Measurements from ENCODE around the gene KLRK1. TPM values are rescaled to one million over a fixed set of nuclear protein-coding genes. Genes with fewer than 3 reads are reported as not detected.
"Not testable (repeated sequence)": the region's sequence is repeated elsewhere in the genome, so short reads cannot be mapped to it uniquely, and the experiment has no call there.

Gene KLRK1
- total RNA-seq, 1 experiment from 2014 or later = not detected

- Histone ChIP-seq H4K20me1 (ENCODE audit: insufficient read depth, low read depth, low read length) (no peaks in the 10 kb centered on the region), H3K4me3 (ENCODE audit: low read length) (no peak overlapping the region), H3K9ac (ENCODE audit: low read length) (no peak overlapping the region), H2AFZ (ENCODE audit: low read length) (no peak overlapping the region), H3K27ac (ENCODE audit: low read length) (no peak overlapping the region), H3K9me2 (replicated peaks; ENCODE audit: insufficient read depth, low read length) (no peaks in the 10 kb centered on the region), H3K4me1 (ENCODE audit: low read length) (no peaks in the 10 kb centered on the region), H3K79me2 (ENCODE audit: low read length) (no peaks in the 10 kb centered on the region), H3K4me2 (ENCODE audit: low read depth, low read length, poor library complexity, severe bottlenecking) (no peak overlapping the region), H3K27me3 (ENCODE audit: low read length) (no peaks in the 10 kb centered on the region), H3K36me3 (ENCODE audit: insufficient read depth, low read length) (no peaks in the 10 kb centered on the region), H3K9me3 (ENCODE audit: low read length) (no peaks in the 10 kb centered on the region)
- DNase-seq = no peak
Measured at GRCh38 chr12:10395390-10395998, 5.7 kb upstream of the KLRK1 start.

GRCh38 chr12:10394531-10395152, 4.8 kb upstream of the KLRK1 start:
- H3K9me2 ChIP-seq (replicated peaks; ENCODE audit: insufficient read depth, low read length); H3K9me3 ChIP-seq (ENCODE audit: low read length); H3K4me3 ChIP-seq (ENCODE audit: low read length); H4K20me1 ChIP-seq (ENCODE audit: insufficient read depth, low read depth, low read length); H3K36me3 ChIP-seq (ENCODE audit: insufficient read depth, low read length); H3K27me3 ChIP-seq (ENCODE audit: low read length); H3K27ac ChIP-seq (ENCODE audit: low read length); H3K9ac ChIP-seq (ENCODE audit: low read length); DNase-seq; H3K79me2 ChIP-seq (ENCODE audit: low read length); H3K4me2 ChIP-seq (ENCODE audit: low read depth, low read length, poor library complexity, severe bottlenecking); H2AFZ ChIP-seq (ENCODE audit: low read length); H3K4me1 ChIP-seq (ENCODE audit: low read length): not testable (repeated sequence)

GRCh38 chr12:10393291-10393690, 3.5 kb upstream of the KLRK1 start:
- no peaks in the 10 kb centered on the region for H3K4me1 ChIP-seq (ENCODE audit: low read length)
- H3K79me2 ChIP-seq (ENCODE audit: low read length) = no peaks in the 10 kb centered on the region
- DNase-seq = no peak
- no peaks in the 10 kb centered on the region for H3K9me3 ChIP-seq (ENCODE audit: low read length)
- no peak overlapping the region for H3K27ac ChIP-seq (ENCODE audit: low read length)
- H2AFZ ChIP-seq (ENCODE audit: low read length) = no peak overlapping the region
- H3K9ac ChIP-seq (ENCODE audit: low read length) = no peak overlapping the region
- H3K27me3 ChIP-seq (ENCODE audit: low read length) = no peaks in the 10 kb centered on the region
- no peaks in the 10 kb centered on the region for H4K20me1 ChIP-seq (ENCODE audit: insufficient read depth, low read depth, low read length)
- no peaks in the 10 kb centered on the region for H3K36me3 ChIP-seq (ENCODE audit: insufficient read depth, low read length)
- H3K9me2 ChIP-seq (replicated peaks; ENCODE audit: insufficient read depth, low read length) = no peaks in the 10 kb centered on the region
- no peak overlapping the region for H3K4me2 ChIP-seq (ENCODE audit: low read depth, low read length, poor library complexity, severe bottlenecking)
- no peak overlapping the region for H3K4me3 ChIP-seq (ENCODE audit: low read length)

GRCh38 chr12:10392394-10392930, 2.6 kb upstream of the KLRK1 start:
- Histone ChIP-seq H3K27ac (ENCODE audit: low read length) (no peak overlapping the region), H2AFZ (ENCODE audit: low read length) (no peak overlapping the region)

GRCh38 chr12:10390991-10391390, 1.1 kb upstream of the KLRK1 start:
- not testable (repeated sequence) for H3K79me2 ChIP-seq (ENCODE audit: low read length); H3K27me3 ChIP-seq (ENCODE audit: low read length); H2AFZ ChIP-seq (ENCODE audit: low read length); H4K20me1 ChIP-seq (ENCODE audit: insufficient read depth, low read depth, low read length); H3K9me3 ChIP-seq (ENCODE audit: low read length); H3K4me3 ChIP-seq (ENCODE audit: low read length); H3K9ac ChIP-seq (ENCODE audit: low read length); H3K4me1 ChIP-seq (ENCODE audit: low read length); H3K36me3 ChIP-seq (ENCODE audit: insufficient read depth, low read length); DNase-seq; H3K9me2 ChIP-seq (replicated peaks; ENCODE audit: insufficient read depth, low read length); H3K4me2 ChIP-seq (ENCODE audit: low read depth, low read length, poor library complexity, severe bottlenecking); H3K27ac ChIP-seq (ENCODE audit: low read length)

More at GRCh38 chr12:10392394-10392930, 2.6 kb upstream of the KLRK1 start:
- H3K4me1 ChIP-seq (ENCODE audit: low read length) = no peaks in the 10 kb centered on the region
- no peaks in the 10 kb centered on the region for H3K9me3 ChIP-seq (ENCODE audit: low read length)
- H3K4me2 ChIP-seq (ENCODE audit: low read depth, low read length, poor library complexity, severe bottlenecking) = no peak overlapping the region
- DNase-seq = no peak
- no peak overlapping the region for H3K4me3 ChIP-seq (ENCODE audit: low read length)
- no peaks in the 10 kb centered on the region for H3K36me3 ChIP-seq (ENCODE audit: insufficient read depth, low read length)
- no peaks in the 10 kb centered on the region for H3K9me2 ChIP-seq (replicated peaks; ENCODE audit: insufficient read depth, low read length)
- H3K79me2 ChIP-seq (ENCODE audit: low read length) = no peaks in the 10 kb centered on the region
- no peaks in the 10 kb centered on the region for H4K20me1 ChIP-seq (ENCODE audit: insufficient read depth, low read depth, low read length)
- no peak overlapping the region for H3K9ac ChIP-seq (ENCODE audit: low read length)
- H3K27me3 ChIP-seq (ENCODE audit: low read length) = no peaks in the 10 kb centered on the region

GRCh38 chr12:10388624-10389413, 1.0 kb downstream of the KLRK1 start:
- H3K27ac ChIP-seq (ENCODE audit: low read length) = no peak overlapping the region
- no peaks in the 10 kb centered on the region for H3K36me3 ChIP-seq (ENCODE audit: insufficient read depth, low read length)
- H4K20me1 ChIP-seq (ENCODE audit: insufficient read depth, low read depth, low read length) = no peaks in the 10 kb centered on the region
- H3K9ac ChIP-seq (ENCODE audit: low read length) = no peak overlapping the region
- H3K9me3 ChIP-seq (ENCODE audit: low read length) = no peaks in the 10 kb centered on the region
- no peaks in the 10 kb centered on the region for H3K9me2 ChIP-seq (replicated peaks; ENCODE audit: insufficient read depth, low read length)
- no peak overlapping the region for H3K4me3 ChIP-seq (ENCODE audit: low read length)
- H2AFZ ChIP-seq (ENCODE audit: low read length) = no peak overlapping the region
- no peak for DNase-seq
- no peak overlapping the region for H3K4me2 ChIP-seq (ENCODE audit: low read depth, low read length, poor library complexity, severe bottlenecking)
- no peaks in the 10 kb centered on the region for H3K27me3 ChIP-seq (ENCODE audit: low read length)
- no peaks in the 10 kb centered on the region for H3K4me1 ChIP-seq (ENCODE audit: low read length)
- H3K79me2 ChIP-seq (ENCODE audit: low read length) = no peaks in the 10 kb centered on the region

GRCh38 chr12:10387498-10387897, 2.3 kb downstream of the KLRK1 start:
- not testable (repeated sequence) for H3K9me2 ChIP-seq (replicated peaks; ENCODE audit: insufficient read depth, low read length); H3K9me3 ChIP-seq (ENCODE audit: low read length); H3K4me2 ChIP-seq (ENCODE audit: low read depth, low read length, poor library complexity, severe bottlenecking); H3K27me3 ChIP-seq (ENCODE audit: low read length); H3K36me3 ChIP-seq (ENCODE audit: insufficient read depth, low read length); H3K4me3 ChIP-seq (ENCODE audit: low read length); H3K79me2 ChIP-seq (ENCODE audit: low read length); DNase-seq; H3K9ac ChIP-seq (ENCODE audit: low read length); H3K4me1 ChIP-seq (ENCODE audit: low read length); H4K20me1 ChIP-seq (ENCODE audit: insufficient read depth, low read depth, low read length); H2AFZ ChIP-seq (ENCODE audit: low read length); H3K27ac ChIP-seq (ENCODE audit: low read length)

GRCh38 chr12:10386857-10387256, 3.0 kb downstream of the KLRK1 start:
- Histone ChIP-seq H3K36me3 (ENCODE audit: insufficient read depth, low read length) (no peaks in the 10 kb centered on the region), H3K79me2 (ENCODE audit: low read length) (no peaks in the 10 kb centered on the region), H2AFZ (ENCODE audit: low read length) (no peak overlapping the region), H3K9me3 (ENCODE audit: low read length) (no peaks in the 10 kb centered on the region), H3K27ac (ENCODE audit: low read length) (no peak overlapping the region), H4K20me1 (ENCODE audit: insufficient read depth, low read depth, low read length) (no peaks in the 10 kb centered on the region), H3K4me2 (ENCODE audit: low read depth, low read length, poor library complexity, severe bottlenecking) (no peak overlapping the region), H3K9me2 (replicated peaks; ENCODE audit: insufficient read depth, low read length) (no peaks in the 10 kb centered on the region), H3K4me1 (ENCODE audit: low read length) (no peaks in the 10 kb centered on the region), H3K4me3 (ENCODE audit: low read length) (no peak overlapping the region), H3K27me3 (ENCODE audit: low read length) (no peaks in the 10 kb centered on the region), H3K9ac (ENCODE audit: low read length) (no peak overlapping the region)
- DNase-seq = no peak
